GM18858 (cell line): ENCODE results near the gene LCN1.

Experiments
- ATAC-seq: cut with Tn5 transposase; IDR thresholded peaks from one replicate; pipeline ENCODE4 v1.9.1; 2021; ENCODE audit not compliant: unreplicated experiment

Gene LCN1

GRCh38 chr9:135488013-135488330, 33.3 kb upstream of the LCN1 start:
- ATAC-seq = no peak

- ATAC-seq = no peak
Observed at GRCh38 chr9:135488527-135488926, 32.7 kb upstream of the LCN1 start.

DNA sequence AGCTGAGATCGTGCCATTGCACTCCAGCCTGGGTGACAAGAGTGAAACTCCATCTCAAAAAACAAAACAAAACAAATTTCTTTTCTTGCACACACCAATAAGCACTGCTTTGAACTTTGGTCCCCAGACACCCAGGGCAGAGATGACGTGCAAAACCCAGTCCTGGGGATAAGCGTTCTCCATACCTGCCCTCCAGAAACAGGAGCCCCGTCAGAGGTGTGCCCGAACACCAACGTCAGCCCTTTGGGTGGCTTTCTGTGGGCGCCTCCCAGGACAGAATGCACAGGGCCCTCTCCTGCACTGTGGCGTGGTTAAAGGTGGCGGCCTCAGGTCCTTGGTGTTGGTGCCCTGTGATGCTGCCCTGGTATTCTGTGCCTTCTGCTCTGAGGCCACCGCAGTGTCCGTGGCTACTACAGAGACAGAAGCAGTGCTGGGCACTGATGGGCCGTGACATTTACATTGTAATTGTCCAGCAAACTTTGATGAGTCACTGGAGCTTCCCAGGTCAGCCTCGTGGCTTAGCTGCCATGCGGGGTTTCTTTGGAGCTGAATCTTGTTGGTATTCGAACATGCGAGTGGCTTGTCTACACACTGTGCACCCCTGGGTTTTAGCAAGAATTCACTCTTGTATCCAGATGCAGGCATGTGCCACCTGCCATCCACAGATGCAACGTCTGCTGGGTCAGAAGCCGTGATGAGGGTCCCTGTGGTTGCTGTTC, 31.9 kb upstream of the LCN1 start:
- no peak for ATAC-seq

DNA sequence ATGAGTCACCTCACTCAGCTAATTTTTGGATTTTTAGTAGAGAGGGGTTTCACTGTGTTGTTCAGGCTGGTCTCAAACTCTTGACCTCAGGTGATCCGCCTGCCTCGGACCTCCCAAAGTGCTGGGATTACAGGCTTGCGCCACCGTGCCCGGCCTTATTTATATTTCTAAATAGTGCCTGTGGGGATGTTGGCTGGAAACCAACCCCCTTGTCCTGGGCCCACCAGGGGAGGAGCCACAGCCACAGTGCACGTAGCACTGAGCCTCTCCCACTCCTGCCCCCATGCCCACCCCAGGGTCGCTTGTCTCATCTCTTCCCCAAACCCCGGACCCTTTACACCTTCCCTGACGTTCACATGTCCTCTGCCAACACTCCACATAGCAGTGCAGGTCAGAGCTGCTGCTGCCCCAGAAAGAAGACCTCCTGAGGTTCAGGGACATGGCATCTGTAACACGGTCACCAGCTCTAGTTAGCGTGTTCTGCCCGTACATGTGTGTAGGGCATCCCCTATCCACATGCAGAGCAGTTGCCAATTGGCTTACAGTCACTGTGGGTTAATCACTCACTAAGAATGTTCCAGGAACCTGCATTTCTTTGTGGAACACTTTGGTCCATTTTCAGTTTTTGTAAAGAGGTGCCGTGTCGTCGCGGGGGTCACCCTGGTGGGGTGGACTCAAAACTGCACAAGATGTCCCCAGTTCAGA, 30.9 kb upstream of the LCN1 start:
- ATAC-seq = no peak

- no peak for ATAC-seq
Observed at GRCh38 chr9:135490980-135491464, 30.2 kb upstream of the LCN1 start.

GRCh38 chr9:135491764-135492163, 29.5 kb upstream of the LCN1 start:
- no peak for ATAC-seq

DNA sequence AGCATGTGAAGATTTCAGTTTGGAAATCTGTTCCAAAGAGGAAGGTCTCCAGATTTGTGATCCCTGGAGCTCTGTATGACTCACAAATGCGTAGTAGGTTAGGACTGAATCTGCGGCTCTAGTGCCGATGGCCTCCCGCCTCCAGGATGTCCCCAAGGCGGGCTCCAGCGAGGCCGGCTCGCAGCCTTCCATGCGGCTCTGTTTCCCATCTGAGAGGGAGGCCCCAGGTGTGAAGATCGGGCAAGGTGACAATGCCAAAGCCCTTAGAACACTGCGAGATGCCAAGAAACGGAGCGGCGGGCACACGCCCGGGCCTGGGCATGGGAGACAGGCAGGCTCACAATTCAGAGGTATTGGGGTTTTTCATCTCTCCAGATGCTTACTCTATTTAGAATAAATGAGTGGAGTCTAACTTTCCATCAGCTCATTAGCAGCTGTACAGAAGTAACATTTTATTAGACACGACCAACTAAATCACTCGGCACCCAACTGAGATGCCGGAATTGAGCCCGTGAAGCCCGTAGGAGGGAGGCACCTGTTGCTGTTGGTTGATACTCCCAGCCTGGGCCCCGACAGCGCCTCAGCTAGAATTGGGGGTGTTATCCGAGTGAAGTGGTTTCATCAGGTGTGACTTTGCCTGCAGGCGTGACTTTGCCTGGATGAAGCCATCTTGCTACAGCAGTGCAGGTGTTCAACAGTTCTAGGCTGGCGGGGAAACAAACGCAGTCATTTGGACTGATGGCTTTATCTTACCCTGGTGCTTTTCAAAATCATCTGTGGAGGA, 28.2 kb upstream of the LCN1 start:
- no peak for ATAC-seq

- no peak for ATAC-seq
Observed at GRCh38 chr9:135494791-135495559, 26.3 kb upstream of the LCN1 start.

DNA sequence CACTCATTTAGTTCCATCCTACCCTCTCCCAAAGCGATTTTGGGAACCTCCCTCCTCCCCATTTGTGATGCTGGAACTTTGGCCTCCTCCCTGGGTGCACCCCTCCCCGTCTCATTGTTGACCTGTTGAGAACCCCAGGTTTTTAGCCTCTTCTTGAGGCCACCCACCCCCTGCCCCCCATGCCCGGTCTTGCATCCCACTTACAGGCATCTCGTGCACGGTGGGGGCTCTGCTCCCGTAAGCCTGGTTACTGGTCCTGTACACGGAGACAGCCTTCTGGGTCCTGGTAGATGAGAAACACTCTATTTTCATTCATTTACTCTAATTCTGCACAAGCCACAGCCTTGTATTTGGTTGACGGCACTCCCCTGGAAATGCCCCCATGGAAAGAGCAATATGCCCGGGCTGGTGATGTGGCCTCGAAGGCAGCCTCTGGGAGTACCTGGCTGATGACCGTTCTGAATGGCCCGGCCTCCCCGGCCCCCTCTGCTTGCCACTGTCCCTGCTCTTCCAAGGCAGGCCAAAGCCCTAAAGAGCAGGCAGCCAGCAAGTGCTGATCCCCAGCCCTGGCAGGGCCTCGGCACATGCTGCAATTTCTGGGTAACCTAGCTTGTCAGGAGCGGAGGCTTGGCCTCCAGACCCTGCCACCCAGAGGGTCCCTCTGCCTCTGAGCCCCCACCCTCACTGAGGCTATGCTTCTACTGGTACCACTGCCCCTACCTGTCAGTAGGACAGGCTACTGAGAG, 22.7 kb upstream of the LCN1 start:
- no peak for ATAC-seq

DNA sequence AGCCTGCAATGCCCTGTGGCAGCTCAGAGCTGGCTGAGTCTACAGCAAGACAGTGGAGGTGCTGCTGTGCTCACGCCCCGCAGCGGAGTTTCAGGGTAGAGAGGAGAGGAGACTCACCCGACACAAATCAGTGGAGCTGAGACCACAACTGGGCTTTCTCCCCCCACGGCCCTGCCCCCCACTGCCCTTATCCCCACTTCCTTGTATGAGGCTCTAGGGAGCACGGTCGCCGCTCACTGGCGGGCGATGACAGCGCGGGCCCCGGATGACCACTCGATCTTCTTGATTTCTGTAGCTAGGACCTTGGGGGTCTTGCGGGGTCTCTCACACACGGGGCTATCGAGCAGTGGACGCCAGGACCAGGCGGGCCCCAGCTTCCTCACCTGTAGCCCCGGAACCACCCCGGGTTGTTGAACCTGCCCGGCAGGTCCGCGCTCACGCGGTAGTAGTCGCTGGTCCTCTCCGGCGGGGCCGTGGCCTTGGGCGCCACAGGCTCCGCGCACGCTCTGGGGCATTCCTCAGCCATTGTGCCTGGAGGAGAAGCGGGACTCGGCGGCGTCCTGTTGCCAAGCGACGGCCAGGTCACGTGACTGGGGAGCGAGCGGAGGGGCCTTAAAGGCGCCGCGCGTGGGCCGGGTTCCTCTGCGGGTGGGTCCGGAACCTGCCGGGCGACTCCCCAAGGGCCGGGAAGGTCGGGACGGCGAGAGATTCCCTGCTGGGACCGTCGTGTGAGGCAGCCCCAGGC, 21.7 kb upstream of the LCN1 start:
- no peak for ATAC-seq

- ATAC-seq = no peak
Observed at GRCh38 chr9:135500071-135500524, 21.1 kb upstream of the LCN1 start.

DNA sequence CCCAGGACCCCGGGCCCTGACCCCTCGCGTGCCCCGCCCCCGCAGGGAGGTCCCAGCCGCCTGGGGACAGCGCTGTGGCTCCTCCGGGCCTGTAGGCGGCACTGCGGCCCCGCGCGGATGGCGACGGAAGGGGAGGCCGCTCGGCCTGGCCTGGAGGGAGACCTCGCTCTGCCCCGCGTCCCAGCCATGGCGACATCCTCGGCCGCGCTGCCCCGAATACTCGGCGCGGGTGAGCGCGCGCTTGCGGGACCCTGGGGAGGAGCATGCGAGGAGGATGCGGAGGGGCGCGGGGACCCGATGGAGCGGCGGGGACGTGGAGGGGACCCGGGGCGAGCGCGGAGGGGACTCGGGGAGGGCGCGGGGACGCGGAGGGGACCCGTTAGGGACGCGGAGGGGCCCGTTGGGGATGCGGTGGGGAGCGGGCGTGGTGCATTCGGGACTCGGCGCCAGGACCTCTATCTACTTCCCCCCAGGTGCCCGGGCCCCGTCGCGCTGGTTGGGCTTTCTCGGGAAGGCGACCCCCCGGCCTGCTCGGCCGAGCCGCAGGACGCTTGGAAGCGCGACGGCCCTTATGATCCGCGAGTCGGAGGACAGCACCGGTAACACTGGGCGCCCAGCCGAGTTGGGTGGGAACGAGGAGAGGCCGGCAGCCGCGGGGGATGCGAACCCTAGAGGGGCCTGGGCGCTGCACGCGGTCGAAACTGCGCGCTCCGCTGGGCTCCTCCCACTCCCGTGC, 20.5 kb upstream of the LCN1 start, which contains the start of gene MRPS2:
Gene MRPS2, plus strand, starts transcription at position 158 of the 736 bp plus-strand sequence. Its CDS starts 29 bp downstream, at position 187.
- no peak for ATAC-seq

GRCh38 chr9:135501261-135502167, 19.7 kb upstream of the LCN1 start:
- ATAC-seq = no peak

GRCh38 chr9:135502168-135502872, 18.9 kb upstream of the LCN1 start:
- no peak for ATAC-seq

GRCh38 chr9:135502873-135503321, 18.3 kb upstream of the LCN1 start:
- no peak for ATAC-seq

- no peak for ATAC-seq
Observed at GRCh38 chr9:135503371-135504261, 17.6 kb upstream of the LCN1 start.
